ENCODE measurements around the gene PATJ.

PATJ gene

GRCh38 chr1:61895175-61895574, 152.9 kb downstream of the PATJ start:
- no peaks in the 10 kb centered on the region for H3K27me3 ChIP-seq (ENCODE audit: control insufficient read depth, insufficient read depth, low read length)
- no peak overlapping the region for H2AFZ ChIP-seq
- H3K79me2 ChIP-seq: no peaks in the 10 kb centered on the region
- H3K9me3 ChIP-seq (ENCODE audit: control insufficient read depth, low read length): no peaks in the 10 kb centered on the region
- no peak for TF ChIP-seq CTCF (IDR thresholded peaks at IDR 0.05)
- no peak overlapping the region for H3K27ac ChIP-seq
- H3K9ac ChIP-seq: no peak overlapping the region
- no peak overlapping the region for H3K4me3 ChIP-seq (ENCODE audit: low read depth, low read length)
- no peaks in the 10 kb centered on the region for H3K36me3 ChIP-seq (ENCODE audit: control insufficient read depth, insufficient read depth, low read length)
- peaks cover 3% of the 10 kb centered on the region for H3K4me1 ChIP-seq
- H3K4me2 ChIP-seq (ENCODE audit: low read length): no peak overlapping the region

GRCh38 chr1:61898658-61899057, 156.4 kb downstream of the PATJ start:
- Histone ChIP-seq H3K9ac (no peak overlapping the region), H3K4me1 (peaks cover 3% of the 10 kb centered on the region), H3K79me2 (no peaks in the 10 kb centered on the region), H3K36me3 (ENCODE audit: control insufficient read depth, insufficient read depth, low read length) (no peaks in the 10 kb centered on the region), H2AFZ (no peak overlapping the region), H3K27ac (no peak overlapping the region), H3K9me3 (ENCODE audit: control insufficient read depth, low read length) (no peaks in the 10 kb centered on the region), H3K4me2 (ENCODE audit: low read length) (no peak overlapping the region), H3K27me3 (ENCODE audit: control insufficient read depth, insufficient read depth, low read length) (no peaks in the 10 kb centered on the region), H3K4me3 (ENCODE audit: low read depth, low read length) (no peak overlapping the region)
- no peak for TF ChIP-seq CTCF (IDR thresholded peaks at IDR 0.05)

GRCh38 chr1:61904354-61904753, 162.1 kb downstream of the PATJ start:
- Histone ChIP-seq H3K36me3 (ENCODE audit: control insufficient read depth, insufficient read depth, low read length) (no peaks in the 10 kb centered on the region), H3K9me3 (ENCODE audit: control insufficient read depth, low read length) (no peaks in the 10 kb centered on the region), H3K27ac (no peak overlapping the region), H3K4me1 (no peaks in the 10 kb centered on the region), H3K27me3 (ENCODE audit: control insufficient read depth, insufficient read depth, low read length) (no peaks in the 10 kb centered on the region), H2AFZ (no peak overlapping the region), H3K9ac (no peak overlapping the region), H3K4me2 (ENCODE audit: low read length) (no peak overlapping the region), H3K79me2 (no peaks in the 10 kb centered on the region), H3K4me3 (ENCODE audit: low read depth, low read length) (no peak overlapping the region)
- no peak for TF ChIP-seq CTCF (IDR thresholded peaks at IDR 0.05)

GRCh38 chr1:61907102-61907501, 164.8 kb downstream of the PATJ start:
- Histone ChIP-seq H3K27ac (no peak overlapping the region), H3K9me3 (ENCODE audit: control insufficient read depth, low read length) (no peaks in the 10 kb centered on the region), H2AFZ (no peak overlapping the region), H3K79me2 (no peaks in the 10 kb centered on the region), H3K27me3 (ENCODE audit: control insufficient read depth, insufficient read depth, low read length) (no peaks in the 10 kb centered on the region), H3K9ac (no peak overlapping the region), H3K4me2 (ENCODE audit: low read length) (no peak overlapping the region), H3K4me3 (ENCODE audit: low read depth, low read length) (no peak overlapping the region), H3K36me3 (ENCODE audit: control insufficient read depth, insufficient read depth, low read length) (no peaks in the 10 kb centered on the region), H3K4me1 (no peaks in the 10 kb centered on the region)
- TF ChIP-seq CTCF (IDR thresholded peaks at IDR 0.05): no peak

- Histone ChIP-seq H3K9me3 (ENCODE audit: control insufficient read depth, low read length) (no peaks in the 10 kb centered on the region), H3K4me2 (ENCODE audit: low read length) (no peak overlapping the region), H3K36me3 (ENCODE audit: control insufficient read depth, insufficient read depth, low read length) (no peaks in the 10 kb centered on the region), H3K79me2 (no peaks in the 10 kb centered on the region), H3K27ac (no peak overlapping the region), H3K4me1 (no peaks in the 10 kb centered on the region), H3K9ac (no peak overlapping the region), H2AFZ (no peak overlapping the region), H3K4me3 (ENCODE audit: low read depth, low read length) (no peak overlapping the region), H3K27me3 (ENCODE audit: control insufficient read depth, insufficient read depth, low read length) (no peaks in the 10 kb centered on the region)
- no peak for TF ChIP-seq CTCF (IDR thresholded peaks at IDR 0.05)
These were observed 167.8 kb downstream of the PATJ start for GRCh38 chr1:61910035-61910434.
